Prostate gland (tissue), 2 donors: ENCODE data around the gene XXYLT1. TPM values are rescaled to one million over a fixed set of nuclear protein-coding genes. Genes with fewer than 3 reads are reported as not detected.
"Not testable (repeated sequence)": the region's sequence is repeated elsewhere in the genome, so short reads cannot be mapped to it uniquely, and the experiment has no call there.

Source experiments
- DNase-seq: peaks from one replicate; pipeline ENCODE4 v3.0.0-alpha.2; 2019; ENCODE audit warnings: low spot score
- H3K27ac ChIP-seq, 2 donors: fragments of 200-600 bp; sonication (generic); 2 replicates each; pipeline ENCODE4 v1.5.1; 2017 to 2019
- H3K27me3 ChIP-seq: fragments of 200-600 bp; sonication (generic); replicated peaks from 2 replicates; pipeline ENCODE4 v1.5.1; 2019; ENCODE audit not compliant: insufficient read depth
- H3K36me3 ChIP-seq, 2 donors: fragments of 200-600 bp; sonication (generic); 1 replicate in 1 of 2; 2 replicates in 1 of 2; pipeline versions ENCODE4 v1.5.1 to v1.8.1; 2017 to 2019
- H3K4me1 ChIP-seq: fragments of 200-600 bp; sonication (generic); replicated peaks from 2 replicates; pipeline ENCODE4 v1.5.1; 2019
- H3K4me3 ChIP-seq, 2 donors: fragments of 200-600 bp; sonication (generic); 2 replicates each; pipeline ENCODE4 v1.5.1; 2017 to 2019
- H3K9me3 ChIP-seq: fragments of 200-600 bp; sonication (generic); 2 replicates; pipeline ENCODE4 v1.5.1; 2017
- CTCF ChIP-seq, 4 experiments: fragments of 200-600 bp in 2 of 4; fragments of 450-650 bp in 2 of 4; sonication (generic) in 2 of 4; IDR thresholded peaks; 1 replicate in 3 of 4; 2 replicates in 1 of 4; pipeline ENCODE4 v1.5.1; 2016 to 2019; ENCODE audit warnings: antibody characterized with exemption in 4 of 4, mild to moderate bottlenecking in 2 of 4, moderate library complexity in 2 of 4
- POLR2A ChIP-seq: fragments of 450-650 bp; IDR thresholded peaks from one replicate; pipeline ENCODE4 v1.6.1; 2016; ENCODE audit warnings: antibody characterized with exemption, mild to moderate bottlenecking
- POLR2AphosphoS5 ChIP-seq: sonication (generic); formaldehyde crosslinking; IDR thresholded peaks from one replicate; pipeline ENCODE4 v1.6.1; 2017; ENCODE audit warnings: antibody characterized with exemption
- WGBS: methylation state at CpG from one replicate; pipeline ENCODE4 v1.1.5; 2018; 5-methylcytosine and 5-hydroxymethylcytosine counted together
- intact Hi-C: fragments of 100-400 bp; cut with DNase I; formaldehyde crosslinking; loops from one replicate; pipeline ENCODE4 v1.14.2; 2022
- total RNA-seq, 2 donors: library from RNA; depleted of rRNA; stranded (reverse); fragments of >200 nt; gene quantifications; one replicate each; pipeline ENCODE4 v1.1.0, GENCODE V29; 2016

XXYLT1 gene
- total RNA-seq, 2 donors from 2014 or later = 14.9 to 22.7 TPM

GRCh38 chr3:195189821-195190220 lies 81.1 kb downstream of the XXYLT1 start:
- intact Hi-C loops = no loop called here
- H3K27ac ChIP-seq = no peak overlapping the region
- H3K4me1 ChIP-seq = no peaks in the 10 kb centered on the region
- no peak overlapping the region for H3K4me3 ChIP-seq
- no peaks in the 10 kb centered on the region for H3K27me3 ChIP-seq
- TF ChIP-seq POLR2AphosphoS5 (no peak), POLR2A (no peak), CTCF (IDR thresholded peaks at IDR 0.05) (no peak)
- WGBS = 82% methylated on average over 1 of the region's 1 CpG
- no peak for DNase-seq
- H3K36me3 ChIP-seq = no peaks in the 10 kb centered on the region
- no peaks in the 10 kb centered on the region for H3K9me3 ChIP-seq

GRCh38 chr3:195188426-195188927 lies 82.5 kb downstream of the XXYLT1 start:
- DNase-seq = no peak
- no peaks in the 10 kb centered on the region for H3K36me3 ChIP-seq
- no peak for TF ChIP-seq POLR2AphosphoS5
- no peak for TF ChIP-seq CTCF (IDR thresholded peaks at IDR 0.05)
- 90% methylated on average over 3 of the region's 3 CpGs for WGBS
- intact Hi-C loops = no loop called here
- no peak overlapping the region for H3K27ac ChIP-seq
- H3K4me3 ChIP-seq = no peak overlapping the region
- no peaks in the 10 kb centered on the region for H3K9me3 ChIP-seq
- no peaks in the 10 kb centered on the region for H3K27me3 ChIP-seq
- H3K4me1 ChIP-seq = no peaks in the 10 kb centered on the region

GRCh38 chr3:195187609-195188425 lies 83.1 kb downstream of the XXYLT1 start:
- TF ChIP-seq CTCF (IDR thresholded peaks at IDR 0.05) = no peak
- TF ChIP-seq POLR2AphosphoS5 = no peak
- no peak for TF ChIP-seq POLR2A
- DNase-seq = no peak
- no peaks in the 10 kb centered on the region for H3K9me3 ChIP-seq
- H3K4me1 ChIP-seq = no peaks in the 10 kb centered on the region
- 14% methylated on average over 5 of the region's 5 CpGs for WGBS
- H3K27ac ChIP-seq = no peak overlapping the region
- no peaks in the 10 kb centered on the region for H3K27me3 ChIP-seq
- no peak overlapping the region for H3K4me3 ChIP-seq
- no peaks in the 10 kb centered on the region for H3K36me3 ChIP-seq
- intact Hi-C loops = no loop called here

GRCh38 chr3:195186710-195187047 lies 84.3 kb downstream of the XXYLT1 start:
- intact Hi-C loops, H3K9me3 ChIP-seq, H3K27ac ChIP-seq, H3K27me3 ChIP-seq, DNase-seq, H3K36me3 ChIP-seq, H3K4me1 ChIP-seq, H3K4me3 ChIP-seq: not testable (repeated sequence)
- over 99% methylated on average over 6 of the region's 6 CpGs for WGBS

- H3K36me3 ChIP-seq = no peaks in the 10 kb centered on the region
- H3K27me3 ChIP-seq = no peaks in the 10 kb centered on the region
- intact Hi-C loops = no loop called here
- no peak overlapping the region for H3K27ac ChIP-seq
- WGBS = 90% methylated on average over 9 of the region's 9 CpGs
- TF ChIP-seq POLR2AphosphoS5 (no peak), CTCF (IDR thresholded peaks at IDR 0.05) (no peak), POLR2A (no peak)
- no peaks in the 10 kb centered on the region for H3K9me3 ChIP-seq
- H3K4me3 ChIP-seq = no peak overlapping the region
- no peak for DNase-seq
- peaks cover 8% of the 10 kb centered on the region for H3K4me1 ChIP-seq
These were observed 84.8 kb downstream of the XXYLT1 start for GRCh38 chr3:195186041-195186709.
